Spinal cord (tissue), 10 donors: ENCODE data around the gene GAS6. TPM values are rescaled to one million over a fixed set of nuclear protein-coding genes. Genes with fewer than 3 reads are reported as not detected.

Experiments used
- DNase-seq, 6 donors: peaks; one replicate each; pipeline versions ENCODE4 v3.0.0 to v3.0.0-alpha.2; 2013 to 2015; ENCODE audit warnings: low spot score in 6 of 6, low read depth in 4 of 6
- H3K27ac ChIP-seq: one replicate; pipeline ENCODE4 v1.5.1; 2013; ENCODE audit warnings: low read depth, low read length, control low read depth
- H3K27me3 ChIP-seq: one replicate; pipeline ENCODE4 v1.6.1; 2013; ENCODE audit warnings: low read length; ENCODE audit not compliant: control insufficient read depth, insufficient read depth
- H3K36me3 ChIP-seq: one replicate; pipeline ENCODE4 v1.6.1; 2013; ENCODE audit warnings: low read length; ENCODE audit not compliant: control insufficient read depth, insufficient read depth
- H3K4me1 ChIP-seq: one replicate; pipeline ENCODE4 v1.6.1; 2013; ENCODE audit warnings: low read length; ENCODE audit not compliant: control insufficient read depth, insufficient read depth
- H3K4me3 ChIP-seq: one replicate; pipeline ENCODE4 v1.5.1; 2013; ENCODE audit warnings: low read depth, low read length, control low read depth
- H3K9me3 ChIP-seq: one replicate; pipeline ENCODE4 v1.6.1; 2013; ENCODE audit warnings: low read length; ENCODE audit not compliant: control insufficient read depth, insufficient read depth
- WGBS: methylation state at CpG from one replicate; pipeline ENCODE4 v1.1.5; 2013; ENCODE audit warnings: missing lambda C conversion rate; ENCODE audit not compliant: insufficient coverage; 5-methylcytosine and 5-hydroxymethylcytosine counted together
- polyA plus RNA-seq, 2 donors: library from polyadenylated mRNA; unstranded; fragments of 120-200 nt; gene quantifications; one replicate each; pipeline ENCODE4 v1.2.1, GENCODE V29; 2013; ENCODE audit not compliant: insufficient read length in 2 of 2
- total RNA-seq, 2 donors: library from RNA; depleted of rRNA in 1 of 2; stranded (reverse); fragments of 120-200 nt in 1 of 2; fragments of >200 nt in 1 of 2; gene quantifications; one replicate each; pipeline versions ENCODE4 v1.2.3 to v1.2.4, GENCODE V29; 2013 to 2014
- donor health status: healthy.

GAS6 gene
- total and polyA plus RNA-seq, 4 donors, result 41.4 to 81.4 (median 65.2) TPM

- WGBS, result 63% methylated on average over 11 of the region's 11 CpGs
- Histone ChIP-seq H3K4me1 (peaks cover 53% of the 10 kb centered on the region), H3K27ac (peak overlapping the region; percentile 33), H3K4me3 (no peak overlapping the region), H3K36me3 (peaks cover 27% of the 10 kb centered on the region), H3K27me3 (no peaks in the 10 kb centered on the region), H3K9me3 (no peaks in the 10 kb centered on the region)
- DNase-seq, result peak in 1 of 6 donors; percentile 48
Observed at GRCh38 chr13:113853518-113854237, 10.2 kb downstream of the GAS6 start.

GRCh38 chr13:113852536-113853517 lies 11.0 kb downstream of the GAS6 start:
- DNase-seq, result no peak
- Histone ChIP-seq H3K27ac (peak overlapping the region; percentile 33), H3K9me3 (no peaks in the 10 kb centered on the region), H3K4me3 (no peak overlapping the region), H3K4me1 (peaks cover 51% of the 10 kb centered on the region), H3K27me3 (no peaks in the 10 kb centered on the region), H3K36me3 (peaks cover 27% of the 10 kb centered on the region)
- WGBS, result 87% methylated on average over 19 of the region's 22 CpGs

GRCh38 chr13:113851826-113852535 lies 11.9 kb downstream of the GAS6 start:
- Histone ChIP-seq H3K4me3 (no peak overlapping the region), H3K27me3 (no peaks in the 10 kb centered on the region), H3K4me1 (peaks cover 45% of the 10 kb centered on the region), H3K9me3 (no peaks in the 10 kb centered on the region), H3K27ac (no peak overlapping the region), H3K36me3 (peaks cover 28% of the 10 kb centered on the region)
- WGBS, result 91% methylated on average over 22 of the region's 23 CpGs
- no peak for DNase-seq

- H3K9me3 ChIP-seq, result no peaks in the 10 kb centered on the region
- DNase-seq, result no peak
- peaks cover 40% of the 10 kb centered on the region for H3K4me1 ChIP-seq
- H3K27ac ChIP-seq, result no peak overlapping the region
- no CpG with 5 or more reads among the region's 1 CpG for WGBS
- H3K4me3 ChIP-seq, result no peak overlapping the region
- H3K27me3 ChIP-seq, result no peaks in the 10 kb centered on the region
- peaks cover 27% of the 10 kb centered on the region for H3K36me3 ChIP-seq
Observed at GRCh38 chr13:113851480-113851803, 12.4 kb downstream of the GAS6 start.

- Histone ChIP-seq H3K4me1 (peaks cover 36% of the 10 kb centered on the region), H3K4me3 (no peak overlapping the region), H3K27ac (no peak overlapping the region)
Observed at GRCh38 chr13:113850722-113851479, 13.0 kb downstream of the GAS6 start.

GRCh38 chr13:113849981-113850721 lies 13.7 kb downstream of the GAS6 start:
- no peak overlapping the region for H3K27ac ChIP-seq
- DNase-seq, result no peak
- peaks cover 27% of the 10 kb centered on the region for H3K36me3 ChIP-seq
- no peaks in the 10 kb centered on the region for H3K9me3 ChIP-seq
- H3K4me1 ChIP-seq, result peaks cover 32% of the 10 kb centered on the region
- no peaks in the 10 kb centered on the region for H3K27me3 ChIP-seq
- H3K4me3 ChIP-seq, result no peak overlapping the region
- 84% methylated on average over 5 of the region's 8 CpGs for WGBS

More at GRCh38 chr13:113850722-113851479, 13.0 kb downstream of the GAS6 start:
- DNase-seq, result no peak
- Histone ChIP-seq H3K36me3 (peaks cover 25% of the 10 kb centered on the region), H3K27me3 (no peaks in the 10 kb centered on the region), H3K9me3 (no peaks in the 10 kb centered on the region)
- whole genome bisulfite sequencing, result 95% methylated on average over 3 of the region's 3 CpGs

GRCh38 chr13:113849546-113849945 lies 14.3 kb downstream of the GAS6 start:
- WGBS, result 100% methylated on average over 1 of the region's 3 CpGs
- Histone ChIP-seq H3K4me3 (no peak overlapping the region), H3K27me3 (no peaks in the 10 kb centered on the region), H3K27ac (no peak overlapping the region), H3K9me3 (no peaks in the 10 kb centered on the region), H3K36me3 (peaks cover 31% of the 10 kb centered on the region), H3K4me1 (peaks cover 28% of the 10 kb centered on the region)
- DNase-seq, result no peak

- WGBS, result 97% methylated on average over 7 of the region's 18 CpGs
- DNase-seq, result no peak
- no peak overlapping the region for H3K4me3 ChIP-seq
- no peak overlapping the region for H3K27ac ChIP-seq
- no peaks in the 10 kb centered on the region for H3K9me3 ChIP-seq
- peaks cover 35% of the 10 kb centered on the region for H3K36me3 ChIP-seq
- H3K4me1 ChIP-seq, result peaks cover 19% of the 10 kb centered on the region
- no peaks in the 10 kb centered on the region for H3K27me3 ChIP-seq
Observed at GRCh38 chr13:113848431-113849260, 15.2 kb downstream of the GAS6 start.
